SK-N-MC (cell line): Measurements from ENCODE around the gene LLGL1.

Experiments used
- EZH2 ChIP-seq: fragments of 200-600 bp; sonication (generic); IDR thresholded peaks from one replicate; pipeline ENCODE4 v1.6.1; 2017; ENCODE audit warnings: antibody characterized with exemption
- POLR2AphosphoS5 ChIP-seq: IDR thresholded peaks from 2 replicates; pipeline ENCODE4 v1.6.1; 2012; ENCODE audit warnings: mild to moderate bottlenecking, low read depth, low read length, borderline replicate concordance

DNA sequence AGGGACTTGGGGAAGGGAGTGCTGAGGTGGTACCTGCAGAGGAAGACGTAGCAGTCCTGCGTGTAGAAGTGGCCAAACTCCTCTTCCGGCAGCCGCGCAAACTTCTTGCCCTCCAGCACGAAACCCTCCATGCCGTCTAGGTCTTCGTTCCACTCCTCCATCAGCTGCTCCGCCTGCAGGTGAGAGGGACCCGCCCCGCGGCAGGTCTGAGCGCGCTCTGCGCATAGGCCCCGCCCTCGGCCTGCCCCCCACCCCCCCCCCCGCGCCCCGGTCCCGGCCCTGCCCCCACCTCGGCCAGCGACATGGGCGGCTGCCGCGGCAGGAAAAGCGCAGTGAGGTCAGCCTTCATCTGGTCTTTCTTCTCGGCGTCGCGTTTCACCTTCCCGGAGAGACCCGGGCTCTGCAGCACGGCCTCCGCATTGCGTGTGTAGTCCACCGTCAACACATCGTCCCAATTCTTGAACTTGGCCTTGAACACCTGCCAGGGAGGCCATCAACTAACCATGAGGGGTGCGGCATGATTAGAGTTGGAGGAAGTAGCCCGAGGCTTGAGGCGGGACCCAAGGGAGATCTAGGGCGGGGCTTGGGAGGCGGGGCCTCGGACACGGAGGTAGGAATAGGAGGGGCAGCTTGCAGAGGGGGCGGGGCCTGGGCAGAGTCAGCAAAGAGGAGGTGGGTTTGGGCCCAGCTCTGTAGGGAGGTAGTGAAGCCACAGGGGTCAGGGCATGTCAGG lies 21.6 kb downstream of the LLGL1 start:
- TF ChIP-seq EZH2 (no peak), POLR2AphosphoS5 (no peak)
